ENCODE results near the gene NCOR2. TPM values are rescaled to one million over a fixed set of nuclear protein-coding genes. Genes with fewer than 3 reads are reported as not detected.

The NCOR2 gene
- total RNA-seq, 2 donors from 2014 or later: 228 to 229 TPM

DNA sequence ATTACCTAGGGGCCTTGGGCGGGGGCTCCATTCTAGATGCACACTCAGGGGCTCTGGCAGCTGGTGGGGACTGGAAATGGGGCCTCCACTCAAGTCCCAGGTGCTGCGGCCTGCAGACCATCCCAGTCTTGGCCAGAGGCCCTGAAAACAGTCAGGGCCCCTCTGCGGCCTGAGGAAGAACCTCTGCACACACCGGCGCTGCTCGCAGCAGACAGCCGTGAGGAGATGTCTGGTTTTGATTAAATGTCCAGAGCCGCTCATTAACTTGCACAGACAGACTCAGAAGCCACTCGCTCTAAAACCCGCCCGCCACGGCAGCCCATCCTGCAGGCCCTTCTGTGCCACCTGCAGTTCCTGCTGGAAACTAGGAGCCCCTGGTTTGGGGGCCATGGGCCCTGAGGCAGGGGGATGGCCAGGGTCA is 36.4 kb upstream of the NCOR2 start:
- no peaks in the 10 kb centered on the region for H3K36me3 ChIP-seq
- H3K27me3 ChIP-seq (replicated peaks; ENCODE audit: insufficient read depth): no peaks in the 10 kb centered on the region
- ATAC-seq (ENCODE audit: insufficient number of reproducible peaks, low FRiP score, low read depth): no peak
- H3K4me1 ChIP-seq (ENCODE audit: control insufficient read depth in 1 of 2, low read depth in 2 of 2): peaks cover 3 to 5% of the 10 kb centered on the region in 2 donors
- no peak overlapping the region for H3K4me3 ChIP-seq
- no peak overlapping the region for H3K27ac ChIP-seq
- H3K9me3 ChIP-seq: no peaks in the 10 kb centered on the region
- no peak for DNase-seq (ENCODE audit: low spot score)
- no peak for TF ChIP-seq CTCF (IDR thresholded peaks at IDR 0.05)

- no peak overlapping the region for H3K4me3 ChIP-seq
- H3K4me1 ChIP-seq (ENCODE audit: control insufficient read depth in 1 of 2, low read depth in 2 of 2): no peaks in the 10 kb centered on the region
- no peaks in the 10 kb centered on the region for H3K36me3 ChIP-seq
- TF ChIP-seq CTCF (IDR thresholded peaks at IDR 0.05): no peak
- no peaks in the 10 kb centered on the region for H3K27me3 ChIP-seq (replicated peaks; ENCODE audit: insufficient read depth)
- no peak overlapping the region for H3K27ac ChIP-seq
- DNase-seq (ENCODE audit: low spot score) (no peak), ATAC-seq (ENCODE audit: insufficient number of reproducible peaks, low FRiP score, low read depth) (no peak)
- H3K9me3 ChIP-seq: no peaks in the 10 kb centered on the region
Observed at GRCh38 chr12:124603100-124603541, 35.7 kb upstream of the NCOR2 start.

DNA sequence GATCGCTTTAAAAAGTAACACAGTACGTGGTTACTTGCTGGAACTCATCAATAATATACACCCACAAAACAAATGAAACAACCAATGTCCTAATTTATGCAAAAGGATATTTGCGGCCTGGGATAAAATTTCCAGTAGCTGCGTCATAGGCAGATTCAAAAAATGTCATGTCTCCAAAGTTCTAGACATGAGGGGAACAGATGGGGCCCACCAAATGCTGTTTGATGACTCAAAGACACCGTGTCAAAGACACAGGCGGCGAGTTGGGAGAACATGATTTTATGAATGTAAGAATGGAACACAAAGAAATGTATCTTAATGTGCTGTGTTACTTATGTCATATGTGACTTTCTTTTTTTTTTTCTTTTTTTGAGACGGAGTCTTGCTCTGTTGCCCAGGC is 34.3 kb upstream of the NCOR2 start:
- DNase-seq (ENCODE audit: low spot score): no peak
- no peak overlapping the region for H3K4me3 ChIP-seq
- no peak for TF ChIP-seq CTCF (IDR thresholded peaks at IDR 0.05)
- H3K4me1 ChIP-seq (ENCODE audit: control insufficient read depth in 1 of 2, low read depth in 2 of 2): no peaks in the 10 kb centered on the region
- no peaks in the 10 kb centered on the region for H3K36me3 ChIP-seq
- no peak overlapping the region for H3K27ac ChIP-seq
- no peaks in the 10 kb centered on the region for H3K27me3 ChIP-seq (replicated peaks; ENCODE audit: insufficient read depth)
- H3K9me3 ChIP-seq: no peaks in the 10 kb centered on the region
- ATAC-seq (ENCODE audit: insufficient number of reproducible peaks, low FRiP score, low read depth): no peak

DNA sequence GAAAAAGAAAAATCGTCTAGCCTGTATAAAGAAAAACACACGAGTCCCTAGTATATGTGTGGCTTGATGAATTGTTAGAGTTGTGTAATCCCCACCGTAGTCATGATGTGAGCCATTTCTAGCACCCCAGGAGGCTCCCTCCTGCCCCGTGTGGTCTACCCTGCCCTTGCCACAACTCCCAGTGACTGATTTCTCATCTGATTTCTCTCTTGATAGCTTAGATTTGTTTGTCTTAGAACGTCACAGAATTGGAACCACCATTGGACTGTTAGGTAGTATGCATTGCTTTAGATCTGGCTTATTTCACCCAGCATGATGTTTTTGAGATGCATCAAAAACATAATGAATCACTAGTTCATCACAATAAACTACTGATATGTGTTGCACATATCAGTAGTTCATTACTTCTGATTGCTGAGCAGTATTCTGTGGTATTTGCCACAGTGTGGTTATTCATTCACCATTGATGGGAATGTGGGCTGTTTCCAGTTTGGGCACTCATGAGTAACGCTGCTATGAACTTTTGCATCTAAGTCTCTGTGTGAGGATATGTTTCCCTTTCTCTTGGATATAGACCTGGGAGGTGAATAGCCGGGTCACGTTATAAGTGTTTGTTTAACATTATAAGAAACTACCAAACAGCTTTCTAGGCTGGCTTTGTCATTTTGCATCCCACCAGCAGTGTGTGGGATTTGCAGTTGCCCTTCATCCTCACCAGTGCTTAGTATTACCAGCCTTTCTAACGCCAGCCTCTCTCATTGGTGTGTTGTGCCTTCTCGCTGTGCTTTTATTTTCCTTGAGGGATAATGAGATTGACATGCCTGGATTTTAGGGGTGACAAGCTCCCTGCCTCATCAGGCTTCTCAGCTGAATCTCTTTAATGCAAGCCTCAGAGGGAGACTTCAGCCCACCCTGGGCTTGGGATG is 31.9 kb upstream of the NCOR2 start:
- no peak for ATAC-seq (ENCODE audit: insufficient number of reproducible peaks, low FRiP score, low read depth)
- H3K4me1 ChIP-seq (ENCODE audit: control insufficient read depth in 1 of 2, low read depth in 2 of 2): no peaks in the 10 kb centered on the region
- no peak overlapping the region for H3K27ac ChIP-seq
- no peak for TF ChIP-seq CTCF (IDR thresholded peaks at IDR 0.05)
- no peaks in the 10 kb centered on the region for H3K27me3 ChIP-seq (replicated peaks; ENCODE audit: insufficient read depth)
- no peak overlapping the region for H3K4me3 ChIP-seq
- no peaks in the 10 kb centered on the region for H3K36me3 ChIP-seq
- no peak for DNase-seq (ENCODE audit: low spot score)
- H3K9me3 ChIP-seq: no peaks in the 10 kb centered on the region

DNA sequence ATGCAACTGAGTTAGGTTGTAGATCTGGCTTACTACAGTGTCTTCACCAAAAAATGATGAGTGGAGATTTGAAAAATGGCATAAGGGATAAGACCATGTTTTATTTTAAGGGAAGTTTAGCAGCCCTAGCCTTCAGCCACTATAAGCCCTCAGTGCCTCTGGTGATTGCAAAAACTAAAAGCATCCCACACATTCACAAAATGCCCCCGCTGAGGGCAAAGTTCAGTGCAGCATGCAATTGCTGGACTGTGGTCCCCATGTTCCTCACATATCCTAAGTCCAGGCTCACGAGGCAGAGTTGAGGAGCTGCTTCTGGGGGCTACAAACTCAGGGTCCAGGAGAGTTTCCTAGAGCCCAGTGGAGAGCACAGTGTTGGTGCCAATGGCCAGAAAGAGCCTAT is 29.6 kb upstream of the NCOR2 start:
- H3K36me3 ChIP-seq: no peaks in the 10 kb centered on the region
- DNase-seq (ENCODE audit: low spot score) (no peak), ATAC-seq (ENCODE audit: insufficient number of reproducible peaks, low FRiP score, low read depth) (no peak)
- TF ChIP-seq CTCF (IDR thresholded peaks at IDR 0.05): no peak
- no peak overlapping the region for H3K4me3 ChIP-seq
- H3K27ac ChIP-seq: no peak overlapping the region
- no peaks in the 10 kb centered on the region for H3K9me3 ChIP-seq
- H3K27me3 ChIP-seq (replicated peaks; ENCODE audit: insufficient read depth): no peaks in the 10 kb centered on the region
- H3K4me1 ChIP-seq (ENCODE audit: control insufficient read depth in 1 of 2, low read depth in 2 of 2): no peaks in the 10 kb centered on the region

Data from thoracic aorta (tissue), 2 donors.